Activated CD4-positive, alpha-beta T cell treated with anti-CD3 and anti-CD28 coated beads, Interleukin-10, Interleukin-2, amounts not matched to agents 100 ng/mL and 50 ng/mL, durations not matched to agents 16 hours and 8 hours (primary cell): ENCODE measurements around the gene CEND1.

ENCODE experiments used
- DNase-seq: peaks from one replicate; pipeline ENCODE4 v3.0.0-alpha.2; 2020

CEND1 gene

GRCh38 chr11:789943-790342 is at the start of gene CEND1:
Gene CEND1 (minus strand): TSS chr11:790090. CDS start chr11:788576, 1,514 bp downstream.
- peak; percentile 74 for DNase-seq

- DNase-seq, result no peak
These were observed 49.4 kb upstream of the CEND1 start for GRCh38 chr11:839280-839623.

- no peak for DNase-seq
These were observed 48.8 kb upstream of the CEND1 start for GRCh38 chr11:838441-839279.

- DNase-seq, result no peak
These were observed 48.1 kb upstream of the CEND1 start for GRCh38 chr11:837990-838307.

GRCh38 chr11:837189-837989 is 47.5 kb upstream of the CEND1 start:
- DNase-seq, result no peak

GRCh38 chr11:836700-837099 is 46.8 kb upstream of the CEND1 start:
- no peak for DNase-seq

- DNase-seq, result no peak
These were observed 46.4 kb upstream of the CEND1 start for GRCh38 chr11:836274-836673.

- no peak for DNase-seq
These were observed 44.8 kb upstream of the CEND1 start for GRCh38 chr11:834371-835316.

- DNase-seq, result no peak
These were observed 44.0 kb upstream of the CEND1 start for GRCh38 chr11:833849-834311.

- no peak for DNase-seq
These were observed 43.4 kb upstream of the CEND1 start for GRCh38 chr11:833114-833791.

GRCh38 chr11:832529-833113 is 42.7 kb upstream of the CEND1 start, which contains the start of gene CD151:
Gene CD151 (plus strand): TSS chr11:832952. CDS start chr11:836070, 3,118 bp downstream.
- DNase-seq, result no peak

GRCh38 chr11:831961-832528 is 42.2 kb upstream of the CEND1 start:
- DNase-seq, result no peak

- DNase-seq, result no peak
These were observed 41.4 kb upstream of the CEND1 start for GRCh38 chr11:831118-831864.

- DNase-seq, result peak; percentile 66
These were observed 40.6 kb upstream of the CEND1 start for GRCh38 chr11:830295-831117.

- DNase-seq, result no peak
These were observed 40.0 kb upstream of the CEND1 start for GRCh38 chr11:829847-830294.

- DNase-seq, result no peak
These were observed 39.4 kb upstream of the CEND1 start for GRCh38 chr11:829176-829846.

GRCh38 chr11:828506-829175 is 38.8 kb upstream of the CEND1 start:
- no peak for DNase-seq

GRCh38 chr11:827897-828192 is 38.0 kb upstream of the CEND1 start, which contains the start of gene CRACR2B:
Gene CRACR2B (plus strand): TSS chr11:827919. CDS start chr11:828608, 689 bp downstream.
- DNase-seq, result no peak
